IMR-90 (cell line): Measurements from ENCODE around the gene ENO3. TPM values are rescaled to one million over a fixed set of nuclear protein-coding genes. Genes with fewer than 3 reads are reported as not detected.

Experiments used
- ATAC-seq: fragments of 200-7000 bp; cut with Tn5 transposase; 2 replicates; pipeline ENCODE4 v1.9.1; 2020; ENCODE audit warnings: low read depth, mild to moderate bottlenecking, moderate library complexity
- BruUV-seq: library from RNA; stranded (reverse); fragments of 400-500 nt; replicated peaks from 2 replicates; lab custom pipeline; 2021; lab: Mats Ljungman, UMichigan
- CTCF ChIA-PET: fragments of 300-600 bp; formaldehyde crosslinking; extraction: SDS; loops from one replicate; lab custom pipeline; 2021; ENCODE audit warnings: antibody characterized with exemption; lab: Yijun Ruan, JAX
- POLR2A ChIA-PET: fragments of 300-600 bp; sonication (Branson Sonifier 250); formaldehyde crosslinking; loops from one replicate; lab custom pipeline; 2022; ENCODE audit warnings: antibody characterized with exemption; ENCODE audit not compliant: unreplicated experiment; lab: Charles Lee
- DNase-seq: peaks from one replicate; pipeline ENCODE4 v3.0.0; 2013
- H2AFZ ChIP-seq: replicated peaks from 2 replicates; pipeline ENCODE3; 2013; ENCODE audit warnings: low read length, mild to moderate bottlenecking; ENCODE audit not compliant: poor library complexity
- H2AK5ac ChIP-seq: 2 replicates; pipeline ENCODE4 v1.6.1; 2013; ENCODE audit warnings: low read depth, low read length, inconsistent platforms
- H2AK9ac ChIP-seq: replicated peaks from 2 replicates; pipeline ENCODE3; 2013; ENCODE audit warnings: mild to moderate bottlenecking, low read depth, low read length, moderate library complexity; ENCODE audit not compliant: poor library complexity
- H2BK120ac ChIP-seq: 2 replicates; pipeline ENCODE4 v1.6.1; 2013; ENCODE audit warnings: low read depth, low read length, inconsistent platforms
- H2BK15ac ChIP-seq: 3 replicates; pipeline ENCODE4 v1.6.1; 2013; ENCODE audit warnings: low read depth, low read length, inconsistent platforms
- H2BK20ac ChIP-seq: 2 replicates; pipeline ENCODE4 v1.6.1; 2013; ENCODE audit warnings: low read depth, mild to moderate bottlenecking, inconsistent platforms, low read length, moderate library complexity
- H2BK5ac ChIP-seq: 2 replicates; pipeline ENCODE4 v1.6.1; 2013; ENCODE audit warnings: mild to moderate bottlenecking, low read depth, low read length, inconsistent platforms; ENCODE audit not compliant: poor library complexity, severe bottlenecking
- H3K14ac ChIP-seq: replicated peaks from 2 replicates; pipeline ENCODE4 v1.6.1; 2013; ENCODE audit warnings: low read depth, low read length, inconsistent platforms
- H3K18ac ChIP-seq: 2 replicates; pipeline ENCODE4 v1.6.1; 2013; ENCODE audit warnings: low read depth, low read length, control low read depth
- H3K23ac ChIP-seq: 2 replicates; pipeline ENCODE4 v1.6.1; 2013; ENCODE audit warnings: low read depth, low read length, inconsistent platforms
- H3K27ac ChIP-seq: 2 replicates; pipeline ENCODE4 v1.5.1; 2013; ENCODE audit warnings: mild to moderate bottlenecking, control low read depth, low read length; ENCODE audit not compliant: insufficient read depth
- H3K27me3 ChIP-seq: 2 replicates; pipeline ENCODE4 v1.6.1; 2013; ENCODE audit warnings: low read length; ENCODE audit not compliant: control insufficient read depth, insufficient read depth
- H3K36me3 ChIP-seq: 2 replicates; pipeline ENCODE4 v1.6.1; 2013; ENCODE audit warnings: low read length, mixed read lengths; ENCODE audit not compliant: control insufficient read depth, insufficient read depth
- H3K4ac ChIP-seq: 2 replicates; pipeline ENCODE4 v1.6.1; 2013; ENCODE audit warnings: low read depth, low read length, inconsistent platforms
- H3K4me1 ChIP-seq: 2 replicates; pipeline ENCODE4 v1.6.1; 2013; ENCODE audit warnings: low read length, mixed read lengths; ENCODE audit not compliant: control insufficient read depth, insufficient read depth
- H3K4me2 ChIP-seq: 2 replicates; pipeline ENCODE4 v1.6.1; 2013; ENCODE audit warnings: low read depth, mild to moderate bottlenecking, control low read depth, low read length, moderate library complexity
- H3K4me3 ChIP-seq: 2 replicates; pipeline ENCODE4 v1.5.1; 2013; ENCODE audit warnings: low read depth, mild to moderate bottlenecking, control low read depth, low read length, moderate library complexity; ENCODE audit not compliant: insufficient read depth
- H3K56ac ChIP-seq: 2 replicates; pipeline ENCODE4 v1.6.1; 2013; ENCODE audit warnings: low read length, inconsistent platforms; ENCODE audit not compliant: insufficient read depth; ENCODE audit errors: extremely low read depth
- H3K79me1 ChIP-seq, 2 experiments: 2 replicates each; pipeline ENCODE4 v1.6.1; 2013; ENCODE audit warnings: low read length in 2 of 2, inconsistent platforms in 1 of 2, low read depth in 1 of 2
- H3K9ac ChIP-seq: 2 replicates; pipeline ENCODE4 v1.6.1; 2013; ENCODE audit warnings: low read depth, low read length, control low read depth
- H3K9me1 ChIP-seq: 2 replicates; pipeline ENCODE4 v1.6.1; 2013; ENCODE audit warnings: low read length, inconsistent platforms; ENCODE audit not compliant: insufficient read depth
- H3K9me3 ChIP-seq: 2 replicates; pipeline ENCODE4 v1.6.1; 2013; ENCODE audit warnings: low read length; ENCODE audit not compliant: control insufficient read depth, insufficient read depth
- H4K20me1 ChIP-seq: 2 replicates; pipeline ENCODE4 v1.6.1; 2013; ENCODE audit warnings: low read length, inconsistent platforms; ENCODE audit not compliant: insufficient read depth
- H4K5ac ChIP-seq: 2 replicates; pipeline ENCODE4 v1.6.1; 2013; ENCODE audit warnings: mild to moderate bottlenecking, low read depth, low read length, control low read depth
- H4K8ac ChIP-seq, 2 experiments: 2 replicates each; pipeline ENCODE4 v1.6.1; 2013; ENCODE audit warnings: low read depth in 2 of 2, low read length in 2 of 2, control low read depth in 1 of 2, inconsistent platforms in 1 of 2
- H4K91ac ChIP-seq: 2 replicates; pipeline ENCODE4 v1.6.1; 2013; ENCODE audit warnings: low read depth, low read length, inconsistent platforms; ENCODE audit not compliant: insufficient read depth
- CHD1 ChIP-seq: IDR thresholded peaks from 2 replicates; pipeline ENCODE4 v1.6.1; 2012; ENCODE audit warnings: low read depth, low read length, improper control_type of control experiment
- FOS ChIP-seq: fragments of 150-350 bp; IDR thresholded peaks from 2 replicates; pipeline ENCODE4 v1.6.1; 2016; ENCODE audit warnings: low read depth, low read length
- MAZ ChIP-seq: IDR thresholded peaks from 2 replicates; pipeline ENCODE4 v1.6.1; 2012; ENCODE audit warnings: low read depth, mild to moderate bottlenecking, low read length, improper control_type of control experiment, moderate library complexity, borderline replicate concordance
- NFE2L2 ChIP-seq: fragments of 150-350 bp; IDR thresholded peaks from 2 replicates; pipeline ENCODE4 v1.6.1; 2016; ENCODE audit warnings: low read depth, mild to moderate bottlenecking, low read length
- POLR2A ChIP-seq: IDR thresholded peaks from 2 replicates; pipeline ENCODE4 v1.6.1; 2012; ENCODE audit warnings: mild to moderate bottlenecking, low read depth, low read length
- RAD21 ChIP-seq: IDR thresholded peaks from 2 replicates; pipeline ENCODE4 v1.6.1; 2012; ENCODE audit warnings: low read length, improper control_type of control experiment
- SMC3 ChIP-seq: fragments of 150-350 bp; IDR thresholded peaks from 2 replicates; pipeline ENCODE4 v1.6.1; 2016; ENCODE audit warnings: low read depth, mild to moderate bottlenecking, antibody characterized with exemption, low read length, moderate library complexity
- WGBS, 2 experiments: methylation state at CpG; one replicate each; pipeline versions ENCODE4 v1.1.5 to v1.1.7; 2013; ENCODE audit warnings: missing lambda C conversion rate in 2 of 2; ENCODE audit not compliant: insufficient read length in 1 of 2; ENCODE audit errors: extremely low coverage in 2 of 2; 5-methylcytosine and 5-hydroxymethylcytosine counted together
- dilution Hi-C: fragments of 300-500 bp; cut with HindIII; formaldehyde crosslinking; loops from one replicate; pipeline ENCODE4 v1.14.3; 2018; ENCODE audit warnings: low sequenced_read_pairs; ENCODE audit not compliant: unreplicated experiment
- in situ Hi-C: fragments of 300-500 bp; cut with MboI; formaldehyde crosslinking; loops from 3 replicates; pipeline ENCODE4 v1.14.3; 2019; ENCODE audit warnings: low sequenced_read_pairs, inconsistent platforms, mixed read lengths
- intact Hi-C: fragments of 100-400 bp; cut with micrococcal nuclease; formaldehyde crosslinking; loops from 2 replicates; pipeline ENCODE4 v1.10.0; 2022
- polyA plus RNA-seq, 3 experiments: library from polyadenylated mRNA; depleted of rRNA; stranded (reverse); fragments of >200 nt; gene quantifications; 2 replicates each; pipeline ENCODE4 v1.2.3, GENCODE V29; 2012; ENCODE audit warnings: low replicate concordance in 1 of 3
- total RNA-seq: library from RNA; depleted of rRNA; stranded (reverse); fragments of >200 nt; gene quantifications from 2 replicates; pipeline ENCODE4 v1.2.3, GENCODE V29; 2012

The ENO3 gene
- total and polyA plus RNA-seq, 2 of the 4 experiments (the other 2 are of a cell fraction): 1.4 to 5.1 TPM

DNA sequence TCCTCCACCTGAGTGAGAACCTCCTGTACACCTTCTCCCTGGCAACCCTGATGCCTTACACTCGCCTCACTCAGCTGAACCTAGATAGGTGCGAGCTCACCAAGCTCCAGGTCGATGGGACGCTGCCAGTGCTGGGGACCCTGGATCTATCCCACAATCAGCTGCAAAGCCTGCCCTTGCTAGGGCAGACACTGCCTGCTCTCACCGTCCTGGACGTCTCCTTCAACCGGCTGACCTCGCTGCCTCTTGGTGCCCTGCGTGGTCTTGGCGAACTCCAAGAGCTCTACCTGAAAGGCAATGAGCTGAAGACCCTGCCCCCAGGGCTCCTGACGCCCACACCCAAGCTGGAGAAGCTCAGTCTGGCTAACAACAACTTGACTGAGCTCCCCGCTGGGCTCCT, 18.2 kb upstream of the ENO3 start:
- H3K14ac ChIP-seq: no peak overlapping the region
- no peak overlapping the region for H3K18ac ChIP-seq
- no peak overlapping the region for H3K4me3 ChIP-seq
- H4K91ac ChIP-seq: no peak overlapping the region
- no peak overlapping the region for H2AK5ac ChIP-seq
- no TSS peak for BruUV-seq
- 90% methylated on average over 4 of the region's 12 CpGs; no CpG with 5 or more reads in 1 of the 2 experiments for WGBS, 2 experiments
- dilution Hi-C loops: no loop called here
- CTCF ChIA-PET: no interaction called here
- intact Hi-C loops: no loop called here
- no peak overlapping the region for H4K8ac ChIP-seq
- H2BK15ac ChIP-seq: no peak overlapping the region
- no peak overlapping the region for H2BK5ac ChIP-seq
- H3K4me2 ChIP-seq: no peak overlapping the region
- H3K56ac ChIP-seq: no peak overlapping the region
- peaks cover 4% of the 10 kb centered on the region for H3K4me1 ChIP-seq
- no peak for DNase-seq
- H3K27me3 ChIP-seq: no peaks in the 10 kb centered on the region
- H3K27ac ChIP-seq: no peak overlapping the region
- H2BK120ac ChIP-seq: no peak overlapping the region
- no peaks in the 10 kb centered on the region for H4K20me1 ChIP-seq
- H3K9ac ChIP-seq: no peak overlapping the region
- no peak overlapping the region for H2BK20ac ChIP-seq
- TF ChIP-seq SMC3 (no peak), NFE2L2 (no peak), FOS (no peak), MAZ (no peak), CHD1 (no peak), POLR2A (no peak), RAD21 (no peak)
- H3K9me1 ChIP-seq: peaks cover 9% of the 10 kb centered on the region
- H2AK9ac ChIP-seq: no peak overlapping the region
- in situ Hi-C loops: no loop called here
- H4K5ac ChIP-seq: no peak overlapping the region
- no peak overlapping the region for H3K23ac ChIP-seq
- no peak overlapping the region for H3K4ac ChIP-seq
- no peak overlapping the region for H2AFZ ChIP-seq
- H3K36me3 ChIP-seq: peaks cover 12% of the 10 kb centered on the region
- ATAC-seq: no peak
- no peaks in the 10 kb centered on the region for H3K9me3 ChIP-seq
- peaks cover 0 to 2% of the 10 kb centered on the region in 2 experiments; a peak in 1 of 4 replicates for H3K79me1 ChIP-seq
- POLR2A ChIA-PET: no interaction called here
